Stimulated activated CD4-positive, alpha-beta T cell treated with anti-CD3 and anti-CD28 coated beads, Interleukin-2, amount 100 ng/mL, for 4 hours (primary cell): ENCODE measurements around the gene TRIM14.
"Not testable (repeated sequence)": the region's sequence is repeated elsewhere in the genome, so short reads cannot be mapped to it uniquely, and the experiment has no call there.

Source experiments
- DNase-seq: peaks from one replicate; pipeline ENCODE4 v3.0.0-alpha.2; 2020; ENCODE audit warnings: low read depth

Gene TRIM14

DNA sequence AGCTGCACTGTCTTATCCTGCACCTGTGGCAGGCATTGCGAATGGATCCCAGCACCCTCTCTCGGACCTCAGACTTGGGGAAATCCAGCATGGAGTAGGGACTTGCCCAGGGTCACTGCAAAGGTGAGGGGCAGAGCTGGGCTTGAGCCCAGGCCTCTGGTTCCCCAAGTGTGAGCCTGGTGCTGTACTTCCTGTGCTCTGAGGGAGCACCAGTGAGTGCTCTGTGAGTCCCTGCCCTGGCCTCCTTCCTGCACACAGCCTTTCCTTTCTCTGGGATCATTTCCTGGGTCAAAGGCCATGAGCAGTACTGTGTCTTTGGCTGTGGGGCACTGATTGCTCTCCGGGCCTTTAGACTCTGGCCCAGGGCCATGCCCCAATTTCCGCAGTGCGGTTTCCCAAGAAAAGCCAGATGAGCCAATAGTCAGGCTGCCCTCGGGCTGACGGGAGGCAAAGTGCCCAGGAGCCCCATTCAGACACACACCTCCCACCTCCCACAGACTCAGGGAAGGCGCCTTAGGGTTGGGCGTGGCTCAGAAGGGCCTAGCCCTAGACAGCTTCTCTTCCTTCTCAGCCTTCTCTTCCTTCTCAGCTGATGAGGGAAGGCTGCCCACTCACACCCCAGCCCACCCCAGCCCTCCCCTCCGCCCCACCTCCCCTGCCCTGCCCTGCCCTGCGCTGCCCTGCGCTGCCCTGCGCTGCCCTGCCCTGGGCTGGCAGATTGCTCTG is 23.3 kb upstream of the TRIM14 start:
- no peak for DNase-seq

DNA sequence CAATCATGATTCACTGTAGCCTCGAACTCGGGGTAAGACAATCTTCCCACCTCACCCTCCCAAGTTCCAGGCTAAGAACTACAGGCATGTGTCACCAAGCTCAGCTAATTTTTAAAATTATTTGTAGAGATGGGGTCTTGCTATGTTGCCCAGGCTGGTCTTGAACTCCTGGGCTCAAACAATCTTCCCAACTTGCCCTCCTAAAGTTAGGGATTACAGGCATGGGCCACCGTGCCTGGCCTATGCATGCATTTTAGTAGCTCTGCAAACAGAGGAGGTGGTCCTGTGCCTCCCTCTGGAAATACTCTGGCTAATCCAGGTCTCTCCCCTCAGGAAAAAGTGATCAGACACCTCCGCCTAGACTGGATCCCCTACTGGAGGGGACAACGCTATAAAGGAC is 21.5 kb upstream of the TRIM14 start:
- DNase-seq, result no peak

DNA sequence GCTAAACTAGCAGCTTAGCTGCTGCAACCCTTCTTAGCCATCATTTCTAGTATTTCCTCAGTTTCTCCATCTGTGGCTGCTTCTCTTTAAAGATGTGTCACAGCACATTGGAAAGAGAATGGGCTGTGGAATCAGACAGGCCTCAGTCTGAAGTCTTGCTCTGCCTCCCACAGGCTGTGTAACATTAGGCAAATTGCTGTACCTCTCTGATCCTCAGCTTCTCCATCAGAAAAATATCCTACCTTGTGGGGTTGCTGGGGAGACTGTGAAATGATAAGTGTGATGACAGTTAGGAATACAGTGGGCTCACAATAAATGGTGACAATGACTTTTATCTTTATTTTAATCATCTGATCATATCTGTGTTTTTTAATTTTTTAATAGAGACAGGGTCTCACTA is 17.5 kb upstream of the TRIM14 start:
- DNase-seq, result no peak

DNA sequence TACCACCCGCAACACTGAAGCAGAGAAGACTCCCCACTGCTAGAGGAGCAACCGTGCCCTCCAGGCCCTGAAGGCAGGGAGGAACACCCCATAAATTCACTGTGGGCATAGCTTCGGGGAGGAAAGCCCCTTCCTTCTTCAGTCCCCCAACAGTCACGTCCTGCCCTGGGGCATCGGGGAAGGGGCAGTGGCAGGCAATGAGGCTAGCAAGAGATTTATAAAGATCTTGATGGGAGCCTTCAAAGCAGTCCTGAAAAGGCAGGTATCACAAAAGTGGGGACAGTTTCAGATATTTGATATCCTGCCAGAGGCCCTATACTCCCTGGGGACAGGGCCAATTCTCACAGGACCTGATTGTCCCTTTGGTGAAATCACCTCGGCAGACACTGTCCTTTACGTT is 16.9 kb upstream of the TRIM14 start:
- DNase-seq, result no peak

DNA sequence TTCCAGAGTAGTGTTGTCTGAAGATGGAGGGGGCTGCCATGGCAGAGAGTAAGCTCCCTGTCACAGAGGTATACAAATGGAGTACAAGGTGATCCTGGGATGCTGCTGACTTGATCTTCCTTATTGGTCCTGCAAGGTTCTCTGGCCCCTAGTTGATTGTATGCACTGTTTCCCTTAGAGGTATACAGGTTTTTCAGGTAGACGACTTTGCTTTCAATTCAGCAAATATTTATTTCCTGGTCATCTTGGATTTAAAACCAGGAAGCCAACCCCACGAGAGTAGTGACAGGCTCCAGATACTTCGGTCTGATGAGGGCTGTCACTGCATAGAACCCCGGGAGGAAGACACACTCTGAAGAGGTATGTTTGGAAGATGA is 16.5 kb upstream of the TRIM14 start:
- DNase-seq, result no peak

DNA sequence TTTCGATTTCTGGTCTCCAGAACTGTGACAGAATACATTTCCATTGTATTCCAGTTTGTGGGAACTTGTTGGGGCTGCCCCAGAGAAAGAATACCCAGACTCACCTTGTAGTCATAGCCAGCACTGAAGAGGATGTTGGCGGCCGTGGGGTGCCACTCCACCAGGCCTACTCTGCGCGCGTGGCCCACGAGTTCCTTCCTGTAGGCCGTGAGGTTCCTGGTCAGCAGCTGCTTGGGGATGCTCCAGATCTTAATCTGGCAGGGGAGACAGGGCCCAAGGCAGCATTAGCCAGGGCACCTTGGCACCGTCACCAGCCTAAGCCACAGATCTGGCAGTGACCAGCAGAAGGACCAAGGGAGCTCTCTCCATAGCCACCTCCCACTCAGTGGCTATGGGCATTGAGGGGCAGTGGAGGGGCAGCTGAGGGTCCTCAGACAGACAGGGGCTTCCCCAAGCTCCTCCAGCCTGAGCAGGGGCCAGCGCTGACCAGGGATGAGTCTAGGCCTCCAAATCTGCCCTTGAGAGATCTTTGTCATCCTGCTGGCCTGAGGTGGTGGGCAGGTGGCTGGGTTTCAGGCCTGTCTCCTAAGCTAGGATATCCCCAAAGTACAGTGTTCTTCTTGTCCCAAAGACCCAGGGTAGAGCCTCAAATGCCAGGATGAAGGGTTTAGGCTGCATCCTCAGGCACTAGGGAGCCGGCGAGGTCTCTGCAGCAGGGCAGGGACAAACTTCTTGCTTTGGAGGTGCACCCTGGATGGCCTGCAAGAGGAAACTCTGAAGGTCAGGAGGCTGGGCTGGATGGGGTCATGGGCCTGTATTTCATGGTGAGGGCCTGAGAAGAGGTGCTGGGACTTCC is 15.9 kb upstream of the TRIM14 start:
- DNase-seq, result no peak

DNA sequence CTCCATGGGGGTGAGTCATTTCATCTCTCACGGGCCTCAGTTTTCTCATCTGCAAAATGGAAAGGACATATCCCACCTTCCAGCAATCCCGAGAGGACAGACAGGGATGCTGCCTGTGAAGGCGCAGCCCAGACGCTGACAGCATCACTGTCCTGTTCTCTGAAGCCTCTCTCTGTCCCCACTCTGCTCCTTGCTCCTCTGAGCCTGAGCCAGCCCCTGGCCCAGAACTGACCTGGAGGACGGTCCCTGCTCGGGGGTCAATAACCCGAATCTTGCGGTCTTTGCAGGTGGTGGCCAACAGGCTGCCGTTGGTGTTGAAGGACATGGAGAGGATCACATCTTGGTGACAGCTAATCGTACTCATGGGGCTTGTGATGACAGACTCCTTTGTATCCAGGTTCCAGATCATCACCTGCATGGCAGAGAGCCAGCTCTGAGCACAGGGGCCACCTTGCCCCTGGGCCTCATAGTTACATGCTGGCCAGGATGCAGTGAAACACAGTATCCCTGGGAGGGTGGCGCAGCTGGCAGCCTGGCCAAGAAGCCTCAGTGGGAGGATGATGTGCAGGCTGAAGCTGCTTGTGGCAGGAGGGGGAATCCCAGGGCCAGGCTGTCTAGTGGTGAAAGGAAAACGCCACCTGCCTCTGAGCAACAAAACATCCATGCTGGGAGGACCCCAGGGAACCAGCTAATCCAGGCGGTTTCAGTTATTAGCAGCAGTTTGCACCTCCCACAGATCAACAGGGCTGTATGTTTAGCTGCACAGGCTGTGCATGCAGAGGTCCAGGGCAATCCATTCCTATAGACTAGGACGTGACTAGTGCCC is 14.0 kb upstream of the TRIM14 start:
- DNase-seq, result no peak

DNA sequence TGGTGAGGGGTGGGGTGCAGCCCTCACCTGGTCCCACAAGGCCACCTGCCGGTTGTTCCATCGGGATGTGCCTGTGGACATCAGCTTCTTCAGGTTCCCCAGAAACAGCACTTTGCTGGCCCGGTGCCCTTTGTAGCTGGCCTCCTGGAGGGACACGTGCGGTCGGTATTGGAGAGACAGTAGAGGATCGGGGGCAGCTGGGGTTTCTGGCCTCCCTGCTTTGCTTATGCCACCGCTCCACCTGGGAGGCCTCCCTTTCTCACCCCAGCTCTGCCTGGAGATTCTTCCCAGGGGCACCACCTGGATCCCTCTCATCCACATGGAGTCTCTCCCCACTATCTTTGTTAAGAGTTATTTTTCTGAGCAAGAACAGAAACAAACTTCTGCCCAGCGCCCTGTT is 13.1 kb upstream of the TRIM14 start:
- DNase-seq, result no peak

DNA sequence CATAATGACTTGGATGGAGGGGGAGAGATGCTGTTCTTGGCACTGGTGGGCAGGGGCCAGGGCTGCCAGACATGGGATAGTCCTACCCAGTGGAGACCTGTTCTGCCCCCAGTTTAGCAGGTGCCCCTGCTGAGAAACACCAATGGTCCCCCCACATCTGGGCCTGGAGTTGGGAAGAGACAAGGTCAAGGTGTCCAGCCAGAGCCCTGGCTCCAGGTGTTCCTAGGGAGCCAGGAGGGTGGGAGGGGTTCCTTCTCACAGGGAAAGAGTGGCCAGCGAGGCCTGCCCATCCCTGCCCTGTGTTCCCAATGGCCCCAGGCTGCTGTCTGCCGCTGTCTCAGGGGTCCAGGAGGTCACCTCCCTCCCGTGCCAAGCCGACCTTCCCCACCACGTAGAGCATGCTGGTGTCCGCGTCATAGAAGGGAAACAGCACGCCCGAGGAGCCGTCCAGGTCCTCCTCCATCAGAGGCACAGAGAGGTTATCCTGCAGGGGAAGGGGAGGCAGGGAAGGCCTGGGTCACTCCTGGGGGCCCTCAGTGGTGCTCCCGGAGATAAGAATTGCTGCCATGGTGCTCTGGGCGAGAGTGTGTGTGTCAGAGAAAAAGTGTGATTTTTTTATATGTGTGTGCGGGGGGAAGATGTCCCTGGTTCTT is 11.7 kb upstream of the TRIM14 start:
- no peak for DNase-seq

DNA sequence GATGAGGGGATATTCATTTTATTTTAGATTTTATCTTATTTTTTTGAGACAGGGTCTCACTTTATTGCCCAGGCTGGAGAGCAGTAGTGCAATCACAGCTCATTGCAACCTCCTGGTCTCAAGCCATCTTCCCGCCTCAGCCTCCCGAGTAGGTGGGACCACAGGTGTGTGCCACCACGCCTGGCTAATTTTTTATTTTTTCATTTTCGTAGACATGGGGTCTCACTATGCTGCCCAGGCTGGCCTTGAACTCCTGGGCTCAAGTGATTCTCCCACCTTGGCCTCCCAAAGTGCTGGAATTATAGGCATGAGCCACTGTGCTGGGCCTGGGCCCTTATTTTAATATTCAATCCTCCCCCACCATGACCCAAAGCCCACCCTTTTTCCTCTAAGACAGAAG is 11.0 kb upstream of the TRIM14 start:
- DNase-seq, result not testable (repeated sequence)

DNA sequence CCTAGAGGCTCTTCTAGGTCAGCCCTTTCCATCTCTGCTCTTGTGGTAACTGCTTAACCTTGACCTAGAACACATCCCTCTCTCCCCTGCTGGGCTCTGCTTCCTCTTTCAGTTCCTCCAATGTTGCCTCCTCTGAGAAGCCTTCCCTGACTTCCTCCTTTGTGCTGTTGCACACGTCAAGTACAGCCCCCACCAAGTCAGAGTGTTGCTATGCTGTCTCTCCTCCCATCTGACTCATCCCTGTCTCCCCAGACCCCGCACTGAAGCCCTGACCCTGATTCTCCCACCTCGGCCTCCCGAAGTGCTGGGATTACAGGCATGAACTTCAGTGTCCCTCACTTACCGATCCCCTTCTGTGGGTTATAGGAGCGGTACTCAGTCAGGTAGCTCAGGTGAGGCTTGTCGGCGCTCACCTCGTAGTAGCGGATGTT is 10.4 kb upstream of the TRIM14 start:
- no peak for DNase-seq

DNA sequence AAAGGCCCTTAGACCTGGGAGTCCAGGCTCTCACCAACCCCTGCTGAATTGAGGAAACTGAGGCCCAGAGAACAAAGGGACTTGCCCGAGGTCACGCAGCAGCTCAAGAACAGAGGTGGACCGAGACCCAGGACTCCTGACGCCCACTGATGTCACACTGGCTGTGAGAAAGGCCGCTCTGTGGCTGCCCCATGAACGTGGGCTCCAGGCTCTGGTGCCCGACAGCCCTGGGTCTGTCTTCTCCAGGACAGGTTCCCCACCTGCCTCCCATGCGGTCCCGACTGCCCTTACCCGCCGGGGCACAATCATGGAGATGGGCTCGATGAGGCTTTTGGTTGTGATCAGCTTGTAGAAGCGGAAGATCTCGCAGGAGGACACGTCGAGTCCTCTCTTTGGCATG is 9.3 kb upstream of the TRIM14 start:
- DNase-seq, result no peak

DNA sequence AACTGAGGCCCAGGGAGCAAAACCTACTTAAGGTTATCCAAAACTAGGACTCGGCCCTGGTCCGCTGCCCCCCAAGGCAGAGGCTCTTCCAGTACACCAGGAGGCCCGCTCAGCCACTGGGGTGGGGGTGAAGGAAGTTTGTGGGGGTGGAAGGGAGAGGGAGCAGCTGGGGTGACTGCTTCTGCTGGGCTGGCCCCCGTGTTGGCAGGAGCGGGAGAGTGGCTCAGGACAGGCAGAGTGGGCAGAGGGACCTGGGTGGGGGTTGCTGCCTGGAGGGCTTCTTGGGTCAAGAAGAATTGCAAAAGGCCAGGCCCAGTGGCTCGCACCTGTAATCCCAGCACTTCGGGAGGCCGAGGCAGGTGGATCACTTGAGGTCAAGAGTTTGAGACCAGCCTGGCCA is 8.2 kb upstream of the TRIM14 start:
- DNase-seq, result no peak

DNA sequence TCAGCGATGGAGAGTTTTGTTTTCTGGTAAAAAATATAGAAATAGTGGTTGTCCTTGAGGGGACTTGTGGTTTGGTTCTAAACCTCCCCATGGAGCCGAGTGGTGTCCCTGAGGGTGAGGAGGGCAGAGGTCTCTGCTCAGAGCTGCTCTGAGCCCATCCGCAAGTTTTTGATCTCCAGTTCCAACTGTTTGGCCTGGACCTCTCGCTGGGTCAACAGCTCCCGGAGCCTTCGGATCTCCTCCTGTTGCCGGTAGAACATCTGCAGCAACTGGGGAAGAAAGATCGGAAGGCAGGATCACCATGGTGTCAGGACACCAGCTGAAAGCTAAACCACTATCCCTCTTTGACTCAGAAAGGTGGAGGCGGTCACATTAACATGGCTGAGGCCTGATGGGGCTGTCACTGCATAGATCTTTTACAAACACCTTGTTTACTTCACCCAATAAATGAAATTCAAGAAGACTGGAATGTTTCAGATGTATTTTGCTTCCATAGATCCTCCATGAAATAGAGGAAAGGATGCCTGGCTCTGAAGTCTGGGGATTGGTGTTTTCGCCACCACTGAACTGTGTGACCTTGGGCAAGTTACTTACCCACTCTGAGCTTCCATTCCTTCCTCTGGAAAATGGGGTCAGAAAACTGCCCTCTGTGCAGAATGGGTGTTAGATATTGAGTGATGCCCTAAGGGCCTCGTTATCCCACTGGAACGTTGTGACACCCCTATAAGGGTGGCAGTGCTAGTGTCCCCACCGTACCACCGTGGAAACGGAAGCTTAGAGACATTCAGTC is 5.8 kb upstream of the TRIM14 start:
- DNase-seq, result no peak

DNA sequence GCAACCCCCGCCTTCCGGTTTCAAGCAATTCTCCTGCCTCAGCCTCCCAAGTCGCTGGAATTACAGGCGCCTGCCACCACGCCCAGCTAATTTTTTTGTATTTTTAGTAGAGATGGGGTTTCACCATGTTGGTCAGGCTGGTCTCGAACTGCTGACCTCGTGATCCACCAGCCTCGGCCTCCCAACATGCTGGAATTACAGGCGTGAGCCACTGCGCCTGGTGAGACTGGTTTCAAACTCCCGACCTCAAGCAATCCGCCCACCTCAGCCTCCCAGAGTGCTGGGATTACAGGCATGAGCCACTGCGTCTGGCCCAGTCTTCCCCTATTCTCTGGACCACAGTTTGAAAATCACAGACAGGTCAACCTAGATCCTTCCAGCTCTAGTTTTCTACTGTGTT is 5.1 kb upstream of the TRIM14 start:
- not testable (repeated sequence) for DNase-seq

DNA sequence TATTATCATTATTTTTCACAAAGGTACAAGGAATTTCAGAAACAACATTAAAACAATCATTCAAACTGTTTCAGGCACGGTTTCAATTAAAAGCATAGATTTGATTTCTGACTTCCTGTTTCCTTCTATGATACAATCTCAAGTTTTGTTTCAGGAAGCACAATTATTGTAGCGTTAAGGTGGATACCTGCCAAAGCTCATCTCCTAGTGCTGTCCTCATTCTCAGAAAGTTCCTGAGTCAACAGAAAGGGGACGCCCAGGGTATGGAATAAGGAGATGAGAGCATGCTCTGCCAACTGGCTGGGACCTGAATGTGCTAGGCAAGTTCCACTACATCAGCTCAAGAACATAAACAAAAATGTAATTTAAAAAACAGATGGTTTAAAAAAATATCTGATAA is 2.0 kb upstream of the TRIM14 start:
- DNase-seq, result no peak

DNA sequence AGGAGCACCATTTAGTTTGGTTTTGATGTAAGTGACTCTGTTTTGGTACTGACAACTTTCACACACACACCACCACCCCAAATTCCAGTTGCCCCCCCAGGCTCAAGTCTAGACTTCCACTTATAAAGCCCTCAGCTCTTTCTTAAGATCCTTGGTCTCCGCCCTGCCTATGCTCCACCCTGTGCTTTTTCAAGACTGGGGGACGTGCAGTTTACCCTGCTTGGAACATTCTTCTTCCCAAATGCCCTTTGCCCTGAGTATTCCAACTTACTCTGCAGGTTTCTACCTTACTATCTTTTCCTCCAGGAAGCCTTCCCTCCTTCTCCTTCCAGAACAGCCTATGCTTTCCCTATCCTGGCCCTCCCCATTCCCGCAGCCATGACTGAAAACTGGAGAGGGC is 1.5 kb upstream of the TRIM14 start:
- no peak for DNase-seq

DNA sequence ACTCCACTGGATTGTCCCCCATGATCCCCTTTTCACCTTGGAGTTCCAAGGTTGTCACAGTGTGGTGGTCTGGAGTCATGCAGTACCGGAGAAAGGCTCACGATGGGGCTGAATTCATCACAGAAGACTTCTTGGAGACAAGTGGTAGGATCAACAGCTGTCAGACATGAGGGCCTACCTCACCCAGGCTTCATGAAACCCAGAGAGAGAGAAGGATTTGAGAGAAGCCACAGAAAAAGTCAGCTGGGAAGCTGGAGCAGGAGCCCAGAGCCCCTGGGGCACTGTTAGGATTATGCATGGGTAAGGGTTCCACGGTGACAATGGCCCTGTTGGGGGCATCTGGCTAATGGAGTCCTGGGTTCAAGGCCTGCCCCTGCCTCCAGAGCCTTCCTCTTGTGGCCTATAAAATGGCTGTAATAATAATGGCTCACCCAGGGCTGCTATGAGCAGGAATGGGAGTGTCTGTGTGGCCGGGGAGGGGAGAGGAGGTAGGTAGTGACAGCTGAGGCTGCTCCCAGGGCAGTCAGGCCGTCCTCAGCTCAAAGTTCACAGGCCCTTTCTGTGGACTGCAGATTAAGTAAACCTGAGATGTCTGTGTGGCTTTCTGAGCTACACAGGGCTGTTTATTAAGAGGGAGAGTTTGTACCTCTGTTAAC is 910 bp downstream of the TRIM14 start:
- DNase-seq, result peak; percentile 35

DNA sequence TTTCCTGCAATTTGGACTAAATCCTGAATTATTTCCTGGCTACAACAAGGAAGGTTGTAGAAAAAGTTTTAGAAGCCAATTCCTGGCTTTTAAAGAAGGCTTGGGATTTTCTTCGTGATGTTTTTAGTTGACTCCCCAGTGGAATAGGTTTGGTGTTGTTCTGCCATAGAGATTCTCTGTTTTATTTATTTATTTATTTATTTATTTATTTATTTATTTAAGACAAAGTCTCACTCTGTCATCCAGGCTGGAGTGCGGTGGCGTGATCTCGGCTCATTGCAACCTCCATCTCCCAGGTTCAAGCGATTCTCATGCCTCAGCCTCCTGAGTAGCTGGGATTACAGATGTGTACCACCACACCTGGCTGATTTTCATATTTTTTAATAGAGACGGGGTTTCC is 1.9 kb downstream of the TRIM14 start:
- DNase-seq, result not testable (repeated sequence)

DNA sequence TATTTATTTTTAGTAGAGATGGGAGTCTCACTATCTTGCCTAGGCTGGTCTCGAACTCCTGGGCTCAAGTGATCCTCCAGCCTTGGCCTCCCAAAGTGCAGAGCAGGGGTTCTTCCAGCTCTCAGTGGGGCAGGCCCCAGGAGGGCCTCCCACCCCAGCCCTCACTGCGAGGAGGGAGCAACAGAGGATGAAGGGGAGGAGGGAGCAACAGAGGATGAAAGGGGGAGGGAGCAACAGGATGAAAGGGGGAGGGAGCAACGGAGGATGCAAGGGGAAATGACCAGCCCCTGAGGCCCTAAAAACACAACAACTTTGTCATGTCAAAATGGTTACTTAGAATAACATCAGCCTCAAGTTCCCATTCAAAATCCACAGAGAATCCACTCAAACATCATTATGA is 10.0 kb downstream of the TRIM14 start:
- no peak for DNase-seq

DNA sequence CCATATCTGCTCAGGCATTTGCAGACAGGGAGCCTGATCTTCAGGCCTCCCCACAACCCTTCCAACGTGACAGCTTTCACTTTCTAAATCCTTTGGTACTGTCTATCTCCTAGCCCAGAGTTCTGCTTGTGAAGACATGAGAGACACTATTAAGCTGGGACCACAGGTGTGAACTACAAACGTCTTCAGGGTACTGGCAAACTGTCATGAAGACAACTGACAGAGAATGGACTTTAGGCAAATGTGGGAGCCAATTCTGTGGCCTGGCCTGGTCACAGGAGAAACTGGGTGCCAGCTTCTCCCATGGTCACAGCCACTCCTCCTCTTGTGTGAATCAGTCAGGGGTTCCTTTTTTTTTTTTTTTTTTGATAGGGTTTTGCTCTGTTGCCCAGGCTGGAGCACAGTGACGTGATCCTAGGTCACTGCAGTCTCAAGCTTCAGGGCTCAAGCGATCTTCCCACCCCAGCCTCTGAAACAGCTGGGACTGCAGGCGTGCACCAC is 10.4 kb downstream of the TRIM14 start:
- no peak for DNase-seq
